SIG-M5 treated with dmso at 0.1 percent for 504 hours (cell line): Measurements from ENCODE around the gene YWHAQ.

Experiments
- DNase-seq: peaks from one replicate; lab custom pipeline; 2025; ENCODE audit not compliant: unreplicated experiment; lab: John Stamatoyannopoulos, UW

Gene YWHAQ

GRCh38 chr2:9655441-9656269 is 24.9 kb upstream of the YWHAQ start:
- DNase-seq = no peak

- DNase-seq = no peak
Observed at GRCh38 chr2:9654452-9655100, 23.8 kb upstream of the YWHAQ start.

DNA sequence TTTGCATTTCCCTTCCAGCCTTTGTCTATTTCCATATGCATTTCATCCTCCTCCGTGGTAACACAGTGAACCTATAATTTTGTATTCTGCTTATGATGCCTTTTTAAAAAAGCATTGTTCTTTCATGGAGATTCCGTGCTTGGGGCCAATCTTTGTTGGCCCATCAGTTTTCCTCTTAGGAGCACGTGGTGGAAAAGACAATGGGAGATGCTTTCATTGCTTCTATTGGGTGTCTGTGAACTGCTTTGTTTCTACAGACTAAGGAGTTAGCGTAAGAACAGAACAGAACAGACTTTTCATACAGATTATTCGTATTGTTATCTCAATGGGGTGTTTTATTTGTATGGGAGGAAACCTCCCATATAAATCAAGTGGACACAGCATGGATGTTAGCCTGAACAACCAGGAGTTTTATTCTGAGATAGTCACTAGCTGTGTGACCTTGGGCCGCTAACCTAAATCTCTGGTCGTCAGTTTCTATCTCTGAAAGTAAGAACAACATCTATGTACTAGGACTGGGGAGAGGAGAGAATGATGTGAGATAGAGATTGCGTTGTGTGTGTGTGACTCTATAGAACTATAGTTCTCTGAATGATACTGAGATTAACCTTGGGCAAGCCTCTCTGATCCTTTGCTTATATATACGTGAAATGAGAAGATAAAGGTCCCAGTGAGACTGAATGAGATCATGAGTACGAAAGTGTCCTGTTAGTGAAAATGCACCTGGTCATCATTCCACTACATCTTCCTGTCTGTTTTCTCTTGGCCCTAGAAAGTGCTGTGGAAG is 22.9 kb upstream of the YWHAQ start:
- DNase-seq = no peak

GRCh38 chr2:9652898-9653479 is 22.2 kb upstream of the YWHAQ start:
- no peak for DNase-seq

- no peak for DNase-seq
Observed at GRCh38 chr2:9652267-9652666, 21.5 kb upstream of the YWHAQ start.

GRCh38 chr2:9650119-9650821 is 19.5 kb upstream of the YWHAQ start:
- DNase-seq = no peak

- DNase-seq = no peak
Observed at GRCh38 chr2:9649261-9649660, 18.5 kb upstream of the YWHAQ start.

DNA sequence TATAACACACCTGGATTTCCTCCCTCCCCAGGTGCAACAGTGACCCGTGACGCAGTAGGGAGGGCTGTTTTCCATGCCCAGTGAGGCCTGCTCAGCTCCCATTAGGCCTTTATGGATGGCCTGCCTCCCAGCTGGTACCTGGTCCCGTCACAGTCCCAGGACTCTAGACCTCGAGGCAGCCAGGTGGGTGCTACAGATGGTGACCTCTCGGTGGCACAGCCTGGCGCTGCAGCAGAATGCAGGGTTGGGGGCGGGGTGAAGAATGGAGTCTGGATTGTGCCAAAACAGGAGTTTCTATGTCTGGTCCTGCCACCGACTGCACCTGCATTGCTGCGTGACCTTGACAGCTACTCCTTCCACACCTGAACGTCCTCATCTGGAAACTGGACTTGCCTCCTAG is 18.0 kb upstream of the YWHAQ start:
- DNase-seq = no peak

DNA sequence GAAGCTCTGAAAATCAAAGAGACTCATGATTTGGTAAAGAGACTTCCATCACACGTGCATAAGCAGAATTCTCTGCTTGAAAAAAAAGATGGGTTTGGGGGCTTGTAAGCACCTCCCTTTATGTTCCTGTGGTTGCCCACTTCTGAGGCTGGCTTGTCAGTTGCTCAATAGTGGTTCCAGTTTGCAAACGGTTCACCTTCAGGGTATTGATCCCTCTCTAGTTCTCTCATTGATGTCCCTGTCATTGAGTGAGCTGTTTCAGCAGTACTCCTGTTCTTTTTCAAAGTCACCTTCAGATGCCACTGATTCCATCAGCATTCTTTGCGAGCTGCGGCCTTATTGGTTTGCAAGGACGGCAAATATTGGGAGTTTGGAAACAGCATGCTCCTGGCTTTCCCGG is 17.1 kb upstream of the YWHAQ start:
- DNase-seq = peak; percentile 9

DNA sequence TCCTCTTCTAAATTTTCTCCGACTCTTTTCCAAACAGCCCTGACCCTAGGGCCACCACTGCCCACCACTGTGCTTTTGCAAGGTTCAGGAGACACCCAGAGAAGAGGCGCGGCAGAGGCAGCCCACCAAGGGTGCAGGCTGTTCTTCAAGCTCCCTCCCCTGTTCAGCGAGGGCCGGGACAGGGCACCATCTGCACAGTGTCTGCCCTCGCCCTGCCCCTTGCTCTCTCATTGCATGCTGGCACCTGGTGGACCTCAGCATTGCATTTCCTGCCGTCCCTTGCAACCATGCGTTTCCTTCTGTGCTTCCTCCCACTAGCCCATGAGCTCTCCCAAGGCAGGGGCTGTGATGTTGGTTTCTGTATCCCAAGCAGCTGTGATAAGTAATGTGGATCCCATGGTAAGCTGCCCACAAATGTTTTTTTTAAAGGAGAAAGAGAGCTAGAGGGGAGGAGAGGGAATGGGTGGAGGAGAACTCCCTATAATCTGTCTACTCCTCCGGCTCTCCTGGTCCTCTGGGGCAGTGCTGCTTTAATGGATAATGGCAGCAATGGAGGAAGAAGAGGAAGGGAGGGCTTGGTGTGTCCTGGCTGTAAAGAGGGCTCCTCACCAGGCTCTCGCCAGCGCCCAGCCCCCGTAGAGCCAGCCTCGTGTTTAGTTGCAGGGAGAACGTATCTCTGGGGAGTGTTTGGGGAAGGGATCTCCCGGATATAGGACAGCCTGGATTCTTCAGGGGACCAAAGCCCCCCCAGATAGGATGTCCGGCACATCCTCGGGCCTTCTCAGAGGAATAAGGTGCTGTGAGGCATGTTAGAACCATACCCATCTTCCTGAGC is 15.6 kb upstream of the YWHAQ start:
- DNase-seq = no peak

- peak; percentile 48 for DNase-seq
Observed at GRCh38 chr2:9644603-9645002, 13.8 kb upstream of the YWHAQ start.

- DNase-seq = no peak
Observed at GRCh38 chr2:9644021-9644420, 13.2 kb upstream of the YWHAQ start.

GRCh38 chr2:9641641-9642040 is 10.8 kb upstream of the YWHAQ start:
- no peak for DNase-seq

DNA sequence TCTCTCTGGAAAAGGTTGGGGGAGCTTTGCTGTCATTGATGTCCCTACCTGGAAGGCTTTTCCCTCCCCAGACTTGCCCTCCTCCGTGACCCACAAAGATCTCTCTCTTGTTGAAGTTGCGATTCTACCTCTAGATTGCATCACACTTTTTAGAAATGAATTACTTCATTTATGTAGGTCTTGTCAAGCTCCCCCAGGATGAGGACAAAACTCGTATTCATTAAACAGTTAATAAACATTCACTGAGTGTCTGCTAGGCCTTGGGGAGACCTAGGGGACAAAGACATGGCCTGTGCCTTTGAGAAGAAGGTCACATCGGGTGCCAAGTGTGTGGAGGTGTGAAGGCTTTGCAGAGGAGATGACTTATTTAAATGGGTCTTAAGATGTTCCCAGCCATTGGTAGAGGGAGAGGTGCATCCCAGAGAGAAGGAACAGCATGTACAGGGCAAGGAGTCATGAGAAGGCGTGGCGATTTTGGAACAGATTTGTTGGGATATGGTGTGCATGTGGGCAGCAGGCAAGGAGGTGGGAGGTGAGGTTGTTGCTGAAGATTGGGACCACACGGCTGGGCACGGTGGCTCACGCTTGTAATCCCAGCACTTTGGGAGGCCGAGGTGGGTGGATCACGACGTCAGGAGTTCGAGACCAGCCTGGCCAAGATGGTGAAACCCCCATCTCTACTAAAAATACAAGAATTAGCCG is 9.8 kb upstream of the YWHAQ start:
- no peak for DNase-seq

DNA sequence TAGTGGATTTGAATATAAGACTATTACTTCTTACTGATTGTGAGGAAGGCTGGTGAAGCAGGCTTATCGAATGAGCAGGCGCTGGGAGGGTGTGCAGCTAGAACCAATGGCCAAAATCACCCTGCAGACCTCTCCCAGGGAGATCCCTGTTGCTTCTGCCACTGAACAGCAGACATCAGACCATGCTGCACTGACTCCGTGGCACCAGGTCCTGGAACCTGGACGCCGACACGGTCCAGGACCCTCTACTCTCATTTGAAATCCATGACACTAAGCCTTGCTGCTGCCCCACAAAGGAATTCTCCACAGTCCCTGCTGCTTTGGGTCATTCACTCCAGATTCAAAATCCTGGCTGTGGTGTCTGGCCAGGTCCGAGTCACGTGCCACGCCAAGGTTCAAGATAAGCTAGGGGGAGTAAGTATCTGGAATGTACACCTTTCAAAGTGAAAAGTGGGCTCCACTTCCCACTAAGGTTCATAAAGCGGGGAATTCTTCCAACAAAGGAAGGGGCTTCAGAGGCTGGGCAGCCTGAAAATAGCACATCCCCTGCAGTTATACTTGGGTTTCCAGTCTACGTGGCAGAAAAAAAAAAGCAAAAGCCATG is 9.0 kb upstream of the YWHAQ start:
- no peak for DNase-seq

GRCh38 chr2:9639000-9639602 is 8.3 kb upstream of the YWHAQ start:
- no peak for DNase-seq

GRCh38 chr2:9638532-9638931 is 7.7 kb upstream of the YWHAQ start:
- DNase-seq = no peak

- no peak for DNase-seq
Observed at GRCh38 chr2:9637330-9637729, 6.5 kb upstream of the YWHAQ start.

DNA sequence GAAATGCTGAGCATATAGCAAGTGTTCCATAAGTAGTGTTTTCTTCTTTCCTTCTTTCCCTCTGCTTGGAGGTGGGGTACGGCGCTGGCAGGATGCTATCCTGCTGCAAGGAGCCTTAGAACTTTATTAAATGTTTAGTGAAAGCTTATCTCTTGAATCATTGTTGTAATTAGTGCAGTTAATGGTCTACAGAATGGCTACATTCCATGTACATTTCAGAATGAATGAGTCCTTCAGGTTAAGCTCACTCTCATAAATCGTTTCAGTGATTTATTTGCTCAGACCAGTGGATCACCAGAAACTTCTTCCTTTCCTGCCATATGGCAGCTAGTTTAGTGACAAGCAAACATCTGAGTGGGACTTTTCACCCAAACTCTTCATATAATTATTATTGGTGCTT is 3.3 kb upstream of the YWHAQ start:
- no peak for DNase-seq
